WERI-Rb-1 (cell line): ENCODE data around the gene PTPRM.

Experiments
- DNase-seq: peaks from one replicate; pipeline ENCODE4 v3.0.0-alpha.2; 2020
- H3K27ac ChIP-seq: fragments of 250-450 bp; sonication (Bioruptor Pico); 2 replicates; pipeline ENCODE4 v1.5.1; 2020; ENCODE audit warnings: mild to moderate bottlenecking, moderate library complexity
- H3K27me3 ChIP-seq: fragments of 250-450 bp; sonication (Bioruptor Pico); 2 replicates; pipeline ENCODE4 v1.5.1; 2021; ENCODE audit warnings: mild to moderate bottlenecking, low read depth, moderate library complexity; ENCODE audit not compliant: insufficient read depth, severe bottlenecking
- H3K36me3 ChIP-seq: fragments of 250-450 bp; sonication (Bioruptor Pico); 2 replicates; pipeline ENCODE4 v1.5.1; 2020; ENCODE audit warnings: mild to moderate bottlenecking, moderate library complexity
- H3K4me3 ChIP-seq: 2 replicates; pipeline ENCODE4 v1.5.1; 2011; ENCODE audit warnings: low read depth, mild to moderate bottlenecking, control low read depth, low read length
- H3K9me3 ChIP-seq: fragments of 250-450 bp; sonication (Bioruptor Pico); 2 replicates; pipeline ENCODE4 v1.5.1; 2021; ENCODE audit warnings: mild to moderate bottlenecking, moderate library complexity; ENCODE audit not compliant: severe bottlenecking
- CTCF ChIP-seq: IDR thresholded peaks from 2 replicates; pipeline ENCODE4 v1.5.1; 2011; ENCODE audit warnings: low read depth, mild to moderate bottlenecking, control low read depth, inconsistent platforms, low read length

Gene PTPRM

GRCh38 chr18:8139127-8139527, 572.0 kb downstream of the PTPRM start:
- no peak for DNase-seq
- no peaks in the 10 kb centered on the region for H3K9me3 ChIP-seq
- H3K27me3 ChIP-seq = no peaks in the 10 kb centered on the region
- no peak for TF ChIP-seq CTCF
- no peak overlapping the region for H3K4me3 ChIP-seq
- H3K27ac ChIP-seq = no peak overlapping the region
- H3K36me3 ChIP-seq = no peaks in the 10 kb centered on the region

- DNase-seq = no peak
- no peak overlapping the region for H3K27ac ChIP-seq
- no peaks in the 10 kb centered on the region for H3K27me3 ChIP-seq
- H3K36me3 ChIP-seq = no peaks in the 10 kb centered on the region
- no peak overlapping the region for H3K4me3 ChIP-seq
- no peaks in the 10 kb centered on the region for H3K9me3 ChIP-seq
- TF ChIP-seq CTCF = no peak
These were observed 572.8 kb downstream of the PTPRM start for GRCh38 chr18:8139891-8140406.

- Histone ChIP-seq H3K27me3 (no peaks in the 10 kb centered on the region), H3K27ac (no peak overlapping the region), H3K9me3 (no peaks in the 10 kb centered on the region), H3K36me3 (no peaks in the 10 kb centered on the region), H3K4me3 (no peak overlapping the region)
- no peak for TF ChIP-seq CTCF
- DNase-seq = no peak
These were observed 573.9 kb downstream of the PTPRM start for GRCh38 chr18:8140841-8141501.

- Histone ChIP-seq H3K27me3 (no peaks in the 10 kb centered on the region), H3K36me3 (no peaks in the 10 kb centered on the region), H3K9me3 (no peaks in the 10 kb centered on the region), H3K27ac (no peak overlapping the region), H3K4me3 (no peak overlapping the region)
- TF ChIP-seq CTCF = no peak
- no peak for DNase-seq
These were observed 575.1 kb downstream of the PTPRM start for GRCh38 chr18:8142131-8142711.

GRCh38 chr18:8142932-8143331, 575.8 kb downstream of the PTPRM start:
- H3K36me3 ChIP-seq = no peaks in the 10 kb centered on the region
- TF ChIP-seq CTCF = no peak
- H3K27ac ChIP-seq = no peak overlapping the region

More at GRCh38 chr18:8142932-8143331, 575.8 kb downstream of the PTPRM start:
- H3K27me3 ChIP-seq = no peaks in the 10 kb centered on the region
- DNase-seq = no peak
- H3K4me3 ChIP-seq = no peak overlapping the region
- no peaks in the 10 kb centered on the region for H3K9me3 ChIP-seq
